Trophoblast cell (in vitro differentiated cells and primary cell): ENCODE results near the gene CRYGN.

Experiments
- DNase-seq, 2 donors: peaks; one replicate each; pipeline ENCODE4 v3.0.0-alpha.2; 2016
- H2AFZ ChIP-seq: 2 replicates; pipeline ENCODE4 v1.6.1; 2013; ENCODE audit warnings: low read length, moderate library complexity, mild to moderate bottlenecking; ENCODE audit not compliant: insufficient read depth, poor library complexity
- H2AK5ac ChIP-seq: 2 replicates; pipeline ENCODE4 v1.6.1; 2013; ENCODE audit warnings: mild to moderate bottlenecking, low read length
- H2BK120ac ChIP-seq: 2 replicates; pipeline ENCODE4 v1.6.1; 2013; ENCODE audit warnings: low read length, mild to moderate bottlenecking, moderate library complexity; ENCODE audit not compliant: insufficient read depth, poor library complexity
- H2BK12ac ChIP-seq: 2 replicates; pipeline ENCODE4 v1.6.1; 2013; ENCODE audit warnings: mild to moderate bottlenecking, low read length, moderate library complexity
- H2BK5ac ChIP-seq: 2 replicates; pipeline ENCODE4 v1.6.1; 2013; ENCODE audit warnings: low read length, low read depth, moderate library complexity, mild to moderate bottlenecking; ENCODE audit not compliant: poor library complexity
- H3K14ac ChIP-seq: 2 replicates; pipeline ENCODE4 v1.6.1; 2013; ENCODE audit warnings: mild to moderate bottlenecking, low read length
- H3K18ac ChIP-seq: 2 replicates; pipeline ENCODE4 v1.6.1; 2013; ENCODE audit warnings: mild to moderate bottlenecking, low read length
- H3K23ac ChIP-seq: 2 replicates; pipeline ENCODE4 v1.6.1; 2013; ENCODE audit warnings: low read length
- H3K27ac ChIP-seq: 2 replicates; pipeline ENCODE4 v1.5.1; 2013; ENCODE audit warnings: low read depth, mild to moderate bottlenecking, inconsistent platforms, low read length, moderate library complexity
- H3K27me3 ChIP-seq: 2 replicates; pipeline ENCODE4 v1.6.1; 2013; ENCODE audit warnings: inconsistent platforms, mild to moderate bottlenecking, low read length, moderate library complexity; ENCODE audit not compliant: insufficient read depth
- H3K36me3 ChIP-seq, 2 experiments: 1 replicate in 1 of 2; 2 replicates in 1 of 2; pipeline ENCODE4 v1.6.1; 2013; ENCODE audit warnings: low read length in 2 of 2, mild to moderate bottlenecking in 2 of 2, moderate library complexity in 1 of 2; ENCODE audit not compliant: insufficient read depth in 2 of 2, control insufficient read depth in 1 of 2
- H3K4ac ChIP-seq: 2 replicates; pipeline ENCODE4 v1.6.1; 2013; ENCODE audit warnings: low read depth, mild to moderate bottlenecking, low read length, moderate library complexity
- H3K4me1 ChIP-seq, 2 experiments: 1 replicate in 1 of 2; 2 replicates in 1 of 2; pipeline ENCODE4 v1.6.1; 2013; ENCODE audit warnings: low read length in 2 of 2, mild to moderate bottlenecking in 2 of 2, moderate library complexity in 1 of 2; ENCODE audit not compliant: insufficient read depth in 2 of 2, control insufficient read depth in 1 of 2
- H3K4me2 ChIP-seq: 2 replicates; pipeline ENCODE4 v1.6.1; 2013; ENCODE audit warnings: inconsistent platforms, mild to moderate bottlenecking, low read length, moderate library complexity
- H3K4me3 ChIP-seq: 2 replicates; pipeline ENCODE4 v1.5.1; 2013; ENCODE audit warnings: mild to moderate bottlenecking, low read depth, low read length, inconsistent platforms
- H3K79me1 ChIP-seq: one replicate; pipeline ENCODE4 v1.6.1; 2013; ENCODE audit warnings: low read length
- H3K79me2 ChIP-seq: 2 replicates; pipeline ENCODE4 v1.6.1; 2013; ENCODE audit warnings: low read length, mild to moderate bottlenecking; ENCODE audit not compliant: control insufficient read depth, insufficient read depth, poor library complexity
- H3K9ac ChIP-seq: 2 replicates; pipeline ENCODE4 v1.6.1; 2013; ENCODE audit warnings: mild to moderate bottlenecking, low read length
- H3K9me3 ChIP-seq: 2 replicates; pipeline ENCODE4 v1.6.1; 2013; ENCODE audit warnings: low read depth, mild to moderate bottlenecking, control low read depth, inconsistent platforms, low read length; ENCODE audit not compliant: insufficient read depth
- H4K12ac ChIP-seq: 2 replicates; pipeline ENCODE4 v1.6.1; 2013; ENCODE audit warnings: low read depth, mild to moderate bottlenecking, low read length, moderate library complexity
- H4K8ac ChIP-seq: 2 replicates; pipeline ENCODE4 v1.6.1; 2013; ENCODE audit warnings: low read depth, mild to moderate bottlenecking, low read length, moderate library complexity
- H4K91ac ChIP-seq: one replicate; pipeline ENCODE4 v1.6.1; 2013; ENCODE audit warnings: low read depth, mild to moderate bottlenecking, low read length, moderate library complexity
- WGBS: extraction: QIAGEN DNeasy Blood & Tissue Kit; methylation state at CpG from one replicate; pipeline ENCODE4 v1.1.7; 2013; ENCODE audit warnings: missing lambda C conversion rate; ENCODE audit not compliant: insufficient read length, insufficient coverage; ENCODE audit errors: extremely low coverage; 5-methylcytosine and 5-hydroxymethylcytosine counted together

The CRYGN gene

GRCh38 chr7:151469281-151469680, 29.3 kb upstream of the CRYGN start:
- Histone ChIP-seq H3K18ac (no peak overlapping the region), H3K14ac (no peak overlapping the region), H3K4me2 (no peak overlapping the region), H2AK5ac (no peak overlapping the region), H3K27me3 (no peaks in the 10 kb centered on the region), H4K8ac (no peak overlapping the region), H4K91ac (no peak overlapping the region), H3K79me2 (no peaks in the 10 kb centered on the region), H3K9ac (no peak overlapping the region), H2AFZ (no peak overlapping the region), H3K79me1 (no peaks in the 10 kb centered on the region), H3K36me3 (peaks cover 40 to 60% of the 10 kb centered on the region in 2 experiments), H3K4me3 (no peak overlapping the region), H3K9me3 (no peaks in the 10 kb centered on the region), H2BK5ac (no peak overlapping the region), H3K23ac (no peak overlapping the region), H3K27ac (no peak overlapping the region), H4K12ac (no peak overlapping the region), H2BK120ac (no peak overlapping the region), H2BK12ac (no peak overlapping the region), H3K4me1 (no peaks in the 10 kb centered on the region), H3K4ac (no peak overlapping the region)
- no CpG with 5 or more reads among the region's 5 CpGs for WGBS
- DNase-seq: no peak

- Histone ChIP-seq H3K9ac (no peak overlapping the region), H3K4ac (no peak overlapping the region), H2BK12ac (no peak overlapping the region), H3K18ac (no peak overlapping the region), H3K23ac (no peak overlapping the region), H4K8ac (no peak overlapping the region), H3K4me1 (no peaks in the 10 kb centered on the region), H3K27ac (no peak overlapping the region), H2BK5ac (no peak overlapping the region), H4K12ac (no peak overlapping the region), H2BK120ac (no peak overlapping the region), H4K91ac (no peak overlapping the region), H3K9me3 (no peaks in the 10 kb centered on the region), H2AFZ (no peak overlapping the region), H3K4me3 (no peak overlapping the region), H3K36me3 (peaks cover 42 to 63% of the 10 kb centered on the region in 2 experiments), H3K79me1 (no peaks in the 10 kb centered on the region), H3K79me2 (no peaks in the 10 kb centered on the region), H3K27me3 (no peaks in the 10 kb centered on the region), H2AK5ac (no peak overlapping the region), H3K14ac (no peak overlapping the region), H3K4me2 (no peak overlapping the region)
- WGBS: no CpG with 5 or more reads among the region's 19 CpGs
- no peak for DNase-seq
Observed at GRCh38 chr7:151468217-151469018, 28.5 kb upstream of the CRYGN start.

- Histone ChIP-seq H3K23ac (no peak overlapping the region), H3K9ac (no peak overlapping the region), H3K9me3 (peaks cover 3% of the 10 kb centered on the region), H3K14ac (no peak overlapping the region), H2AFZ (no peak overlapping the region), H3K27me3 (no peaks in the 10 kb centered on the region), H4K91ac (no peak overlapping the region), H3K4me2 (no peak overlapping the region), H2AK5ac (no peak overlapping the region), H2BK12ac (no peak overlapping the region), H4K12ac (no peak overlapping the region), H3K4ac (no peak overlapping the region), H3K79me1 (no peaks in the 10 kb centered on the region), H3K4me1 (peaks cover 5 to 8% of the 10 kb centered on the region in 2 experiments), H4K8ac (no peak overlapping the region), H3K79me2 (no peaks in the 10 kb centered on the region), H3K4me3 (no peak overlapping the region), H3K18ac (no peak overlapping the region), H3K27ac (no peak overlapping the region), H3K36me3 (peaks cover 34 to 43% of the 10 kb centered on the region in 2 experiments), H2BK120ac (no peak overlapping the region), H2BK5ac (no peak overlapping the region)
- DNase-seq: no peak
- no CpG with 5 or more reads among the region's 8 CpGs for WGBS
Observed at GRCh38 chr7:151465169-151465568, 25.2 kb upstream of the CRYGN start.

GRCh38 chr7:151462306-151462779, 22.4 kb upstream of the CRYGN start:
- Histone ChIP-seq H4K8ac (no peak overlapping the region), H3K27me3 (no peaks in the 10 kb centered on the region), H3K79me1 (no peaks in the 10 kb centered on the region), H2BK120ac (no peak overlapping the region), H3K18ac (no peak overlapping the region), H3K9ac (no peak overlapping the region), H2BK12ac (no peak overlapping the region), H3K79me2 (no peaks in the 10 kb centered on the region), H3K14ac (no peak overlapping the region), H3K4me3 (no peak overlapping the region), H4K91ac (no peak overlapping the region), H2AFZ (no peak overlapping the region), H3K36me3 (peaks cover 19 to 23% of the 10 kb centered on the region in 2 experiments), H3K4me1 (peaks cover 12 to 20% of the 10 kb centered on the region in 2 experiments), H3K9me3 (peaks cover 3% of the 10 kb centered on the region), H3K27ac (no peak overlapping the region), H4K12ac (no peak overlapping the region), H3K4ac (no peak overlapping the region), H3K4me2 (no peak overlapping the region), H3K23ac (no peak overlapping the region), H2AK5ac (no peak overlapping the region), H2BK5ac (no peak overlapping the region)
- DNase-seq: no peak
- no CpG with 5 or more reads among the region's 1 CpG for WGBS
